AG08396 (cell line): ENCODE measurements around the gene ACSL3.
"Not testable (repeated sequence)": the region's sequence is repeated elsewhere in the genome, so short reads cannot be mapped to it uniquely, and the experiment has no call there.

Experiments
- DNase-seq: peaks from one replicate; pipeline ENCODE4 v3.0.0; 2012; ENCODE audit warnings: low spot score, mixed read lengths

ACSL3 gene

DNA sequence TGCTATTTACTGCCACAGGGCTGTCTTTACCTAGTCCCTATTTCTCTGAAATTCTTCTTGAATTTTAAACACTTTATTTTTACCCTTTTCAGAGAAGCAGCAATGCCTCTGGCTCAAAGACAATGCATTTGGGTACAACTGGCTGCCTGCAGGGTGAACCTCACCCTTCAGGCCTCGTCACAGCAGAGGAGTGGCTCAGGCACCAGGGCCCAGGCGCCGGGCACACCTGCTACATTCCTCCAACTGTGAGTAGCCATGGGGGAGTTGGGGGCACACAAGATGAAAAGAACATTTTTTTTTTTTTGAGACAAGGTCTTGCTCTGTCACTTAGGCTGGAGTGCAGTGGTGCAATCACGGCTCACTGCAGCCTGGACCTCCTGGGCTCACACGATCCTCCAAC is 116.3 kb downstream of the ACSL3 start:
- DNase-seq: no peak

DNA sequence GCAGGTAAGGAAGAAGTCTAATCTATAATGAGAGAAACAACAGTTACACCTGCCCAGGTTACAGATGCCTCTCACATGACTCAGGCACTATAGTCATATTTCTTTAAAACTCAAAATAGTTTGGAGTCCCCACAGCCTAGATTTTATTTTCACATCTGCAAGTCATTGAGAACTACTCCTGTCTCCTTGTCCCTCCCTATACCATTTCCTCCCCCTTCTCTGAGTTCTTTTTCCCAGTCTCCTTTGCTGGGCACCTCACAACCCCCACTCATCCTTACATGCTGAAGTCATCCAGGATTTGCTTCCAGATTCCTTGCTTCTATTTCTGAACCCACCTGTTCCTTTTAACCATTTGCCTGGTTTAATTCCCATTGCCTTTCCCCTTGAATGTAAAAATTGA is 118.0 kb downstream of the ACSL3 start:
- DNase-seq: no peak

GRCh38 chr2:222979484-222979883 is 118.6 kb downstream of the ACSL3 start:
- DNase-seq: no peak

DNA sequence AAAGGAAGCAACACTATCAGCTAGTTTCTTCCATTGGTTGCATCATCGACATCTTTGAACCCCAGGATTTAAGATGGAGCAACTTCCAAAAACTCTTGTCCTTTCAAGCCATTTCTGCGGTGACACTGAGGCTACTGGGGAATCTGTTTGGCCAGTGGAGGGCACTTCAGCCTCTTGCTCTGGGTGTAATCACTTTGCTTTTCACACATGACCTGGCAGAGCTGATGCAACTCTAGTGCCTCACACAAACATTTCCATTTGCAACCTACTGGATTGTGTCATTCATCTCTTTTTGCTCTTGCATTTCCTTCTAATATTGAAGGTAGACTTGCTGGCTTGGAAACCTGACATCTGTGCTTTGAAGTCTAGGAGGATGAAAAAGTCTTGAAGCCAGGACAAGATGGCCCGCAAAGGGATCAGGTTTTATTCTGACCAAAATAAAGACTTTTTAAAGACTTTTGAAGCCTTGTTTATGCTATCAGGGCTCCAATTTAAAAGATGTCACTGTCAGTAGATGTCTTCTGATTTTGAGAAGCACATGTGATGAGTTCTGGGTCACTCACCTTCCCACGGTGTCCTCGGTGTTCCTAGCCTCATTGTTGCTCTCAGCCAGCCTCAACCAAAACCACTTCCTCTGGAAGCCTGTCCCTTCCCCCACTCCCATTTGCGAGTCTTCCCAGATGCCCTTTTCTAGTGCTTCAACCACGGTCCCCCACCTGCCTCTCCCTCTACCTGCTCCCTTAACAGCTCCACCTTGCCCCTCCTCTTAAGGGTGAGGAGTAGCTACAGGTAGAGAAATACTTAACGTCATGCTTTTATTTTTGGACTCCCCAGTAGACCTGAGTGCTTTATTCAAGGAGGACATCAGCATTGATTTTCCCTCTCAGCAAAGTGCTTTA is 121.4 kb downstream of the ACSL3 start:
- DNase-seq: peak; percentile 60

- DNase-seq: no peak
Measured at GRCh38 chr2:222982909-222983265, 122.1 kb downstream of the ACSL3 start.

- DNase-seq: no peak
Measured at GRCh38 chr2:222984908-222985307, 124.1 kb downstream of the ACSL3 start.

DNA sequence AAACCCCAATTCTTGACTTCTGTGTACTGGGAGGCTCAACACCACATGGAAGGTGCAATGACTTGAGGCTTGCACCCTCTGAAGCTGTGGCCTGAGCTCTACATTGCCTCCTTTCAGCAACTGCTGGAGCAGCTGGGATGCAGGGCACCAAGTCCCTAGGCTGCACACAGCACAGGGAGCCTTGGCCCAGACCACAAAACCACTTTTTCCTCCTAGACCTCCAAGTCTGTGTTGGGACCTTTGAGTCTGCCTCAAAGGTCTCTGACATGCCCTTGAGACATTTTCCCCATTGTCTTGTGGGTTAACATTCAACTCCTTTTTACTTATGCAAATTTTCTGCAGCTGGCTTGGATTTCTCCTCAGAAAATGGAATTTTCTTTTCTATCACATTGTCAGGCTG is 128.6 kb downstream of the ACSL3 start:
- no peak for DNase-seq

DNA sequence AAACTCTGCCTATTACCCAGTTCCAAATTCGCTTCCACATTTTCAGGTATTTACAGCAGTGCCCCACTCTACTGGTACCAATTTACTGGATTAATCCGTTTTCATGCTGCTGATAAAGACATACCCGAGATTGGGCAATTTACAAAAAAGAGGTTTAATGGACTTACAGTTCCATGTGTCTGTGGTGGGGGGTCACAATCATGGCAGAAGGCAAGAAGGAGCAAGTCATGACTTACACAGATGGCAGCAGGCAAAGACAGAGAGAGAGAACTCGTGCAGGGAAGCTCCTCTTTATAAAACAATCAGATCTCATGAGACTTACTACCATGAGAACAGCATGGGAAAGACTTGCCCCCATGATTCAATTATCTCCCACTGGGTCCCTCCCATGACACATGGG is 129.4 kb downstream of the ACSL3 start:
- not testable (repeated sequence) for DNase-seq

GRCh38 chr2:222992137-222992536 is 131.3 kb downstream of the ACSL3 start:
- DNase-seq: no peak
